ENCODE data around the gene RPRM. TPM values are rescaled to one million over a fixed set of nuclear protein-coding genes. Genes with fewer than 3 reads are reported as not detected.
"Not testable (repeated sequence)": the region's sequence is repeated elsewhere in the genome, so short reads cannot be mapped to it uniquely, and the experiment has no call there.

Gene RPRM
- total RNA-seq, 1 experiment from 2014 or later: not detected

DNA sequence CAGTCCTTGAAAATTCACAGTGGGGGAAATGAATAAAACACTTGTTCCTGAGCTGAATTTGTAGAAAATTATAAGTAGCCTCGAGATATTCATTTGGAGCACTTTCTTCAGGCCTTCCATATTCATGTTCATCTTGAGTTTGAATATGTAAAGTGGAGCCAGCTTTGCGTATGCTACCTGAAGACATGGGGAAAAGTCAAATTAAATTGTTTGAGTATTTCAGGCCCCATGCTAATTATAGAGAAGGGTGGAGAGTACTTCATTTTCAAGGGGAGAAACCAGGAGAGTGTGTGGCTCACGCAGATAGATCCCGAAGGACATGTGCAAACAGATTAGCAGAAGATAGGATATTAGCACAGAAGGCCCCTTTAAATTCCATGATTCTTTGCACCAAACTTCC, 7.7 kb downstream of the RPRM start:
- no peak for DNase-seq (ENCODE audit: low read depth, low spot score)
- in situ Hi-C loops (cut with HindIII; ENCODE audit: low pct_unique_long_range_greater_than_20kb, low sequenced_read_pairs): no loop called here

DNA sequence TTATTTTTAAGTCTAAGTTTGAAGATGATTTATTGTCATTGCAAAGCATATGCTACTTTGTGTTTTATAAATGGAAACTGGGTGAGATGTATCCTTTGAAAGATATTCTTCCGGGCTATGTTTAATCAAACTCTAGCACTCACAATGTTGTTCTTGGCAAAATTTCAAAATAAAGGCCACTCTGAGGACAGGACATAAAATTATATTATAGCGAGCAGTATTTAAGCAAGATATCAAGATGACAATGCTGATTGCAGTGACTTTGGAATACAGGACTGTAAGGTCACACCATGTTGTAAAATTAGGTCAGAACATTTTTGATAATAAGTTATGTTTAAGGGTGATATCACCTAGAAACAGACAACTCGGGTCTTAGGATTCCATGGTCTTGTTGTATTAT, 14.2 kb downstream of the RPRM start:
- in situ Hi-C loops (cut with HindIII; ENCODE audit: low pct_unique_long_range_greater_than_20kb, low sequenced_read_pairs): no loop called here
- DNase-seq (ENCODE audit: low read depth, low spot score): no peak

GRCh38 chr2:153462338-153462859, 16.2 kb downstream of the RPRM start:
- in situ Hi-C loops (cut with HindIII; ENCODE audit: low pct_unique_long_range_greater_than_20kb, low sequenced_read_pairs): no loop called here
- DNase-seq (ENCODE audit: low read depth, low spot score): no peak

DNA sequence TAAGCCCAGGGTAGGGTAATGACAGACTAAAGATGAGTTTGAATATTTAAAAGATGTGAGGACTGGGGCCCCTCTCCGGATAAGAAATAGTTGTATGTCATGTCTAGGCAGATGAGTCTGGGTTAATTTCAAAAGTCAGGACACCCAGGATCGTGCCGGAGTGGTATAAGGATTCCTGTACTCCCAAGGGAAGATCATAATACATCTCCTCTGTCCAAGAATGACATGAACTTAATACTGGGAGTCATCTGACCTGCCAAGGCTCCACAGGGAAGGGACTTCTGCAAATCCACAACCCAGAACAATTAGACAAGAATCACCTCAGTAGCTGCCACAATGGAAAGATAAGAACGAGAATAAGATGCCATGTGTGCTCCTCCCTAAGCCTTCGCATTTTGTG, 17.1 kb downstream of the RPRM start:
- in situ Hi-C loops (cut with HindIII; ENCODE audit: low pct_unique_long_range_greater_than_20kb, low sequenced_read_pairs): no loop called here

DNA sequence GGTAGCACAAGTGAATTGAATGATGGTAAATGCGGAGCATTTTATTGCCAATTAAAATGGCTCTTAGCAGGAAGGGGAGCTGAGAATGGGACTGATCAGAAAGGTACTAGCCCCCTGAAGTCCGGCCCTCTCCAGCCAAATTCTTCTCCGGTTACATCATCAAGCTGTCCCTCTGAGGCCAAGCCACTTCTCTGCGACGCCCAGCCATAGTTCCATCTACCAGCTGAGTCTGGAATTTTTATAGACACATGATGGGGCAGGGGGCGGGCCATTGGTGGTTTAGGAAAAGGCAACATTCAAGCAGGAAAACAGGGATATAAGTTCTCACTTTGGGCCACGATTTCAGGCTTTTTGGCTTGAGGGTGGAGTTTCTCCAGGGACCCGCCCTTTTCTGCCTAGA, 22.7 kb downstream of the RPRM start:
- no peak for DNase-seq (ENCODE audit: low read depth, low spot score)
- in situ Hi-C loops (cut with HindIII; ENCODE audit: low pct_unique_long_range_greater_than_20kb, low sequenced_read_pairs): no loop called here

More for the DNA sequence above, 17.1 kb downstream of the RPRM start:
- no peak for DNase-seq (ENCODE audit: low read depth, low spot score)

DNA sequence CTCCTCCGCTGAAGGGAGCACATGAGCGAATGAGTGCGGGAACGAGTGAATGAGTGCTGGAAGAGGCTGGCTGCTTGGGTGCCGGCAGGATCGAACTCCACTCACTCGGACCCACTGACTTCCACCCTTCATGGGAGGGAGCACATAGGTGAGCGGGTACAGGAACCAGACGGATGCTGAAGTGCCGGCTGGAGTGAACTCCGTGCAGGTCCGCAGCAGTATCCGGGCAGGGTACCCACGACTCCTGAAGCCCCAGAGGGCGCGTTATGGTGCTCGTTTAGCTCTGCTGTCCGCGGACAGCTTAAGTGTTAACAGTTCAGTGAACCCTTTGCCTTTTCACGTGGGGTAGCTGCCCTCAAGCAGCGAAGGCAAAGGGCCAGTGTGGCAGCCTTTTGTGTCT, 23.2 kb downstream of the RPRM start:
- no peak for DNase-seq (ENCODE audit: low read depth, low spot score)

DNA sequence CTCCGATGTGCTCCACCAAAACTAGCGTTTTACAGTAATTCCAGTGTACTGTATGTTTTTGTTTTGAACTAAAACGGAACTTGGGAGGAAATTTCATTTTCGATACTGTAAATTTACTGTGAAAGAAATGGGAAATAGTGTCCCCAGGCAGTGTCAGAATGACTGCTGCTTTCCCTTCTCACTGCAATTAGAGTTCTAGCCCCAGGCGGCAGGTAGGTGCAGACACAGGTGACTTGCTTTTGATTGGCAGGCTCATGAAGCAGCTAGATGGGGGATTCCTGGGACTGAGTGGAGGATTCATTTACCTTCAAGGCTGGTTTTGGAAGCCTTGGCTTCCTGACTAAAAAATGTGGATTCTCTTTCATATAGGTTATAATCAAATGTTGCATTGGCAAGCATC, 27.0 kb downstream of the RPRM start:
- in situ Hi-C loops (cut with HindIII; ENCODE audit: low pct_unique_long_range_greater_than_20kb, low sequenced_read_pairs): no loop called here
- no peak for DNase-seq (ENCODE audit: low read depth, low spot score)

More for the DNA sequence above, 23.2 kb downstream of the RPRM start:
- in situ Hi-C loops (cut with HindIII; ENCODE audit: low pct_unique_long_range_greater_than_20kb, low sequenced_read_pairs): no loop called here

DNA sequence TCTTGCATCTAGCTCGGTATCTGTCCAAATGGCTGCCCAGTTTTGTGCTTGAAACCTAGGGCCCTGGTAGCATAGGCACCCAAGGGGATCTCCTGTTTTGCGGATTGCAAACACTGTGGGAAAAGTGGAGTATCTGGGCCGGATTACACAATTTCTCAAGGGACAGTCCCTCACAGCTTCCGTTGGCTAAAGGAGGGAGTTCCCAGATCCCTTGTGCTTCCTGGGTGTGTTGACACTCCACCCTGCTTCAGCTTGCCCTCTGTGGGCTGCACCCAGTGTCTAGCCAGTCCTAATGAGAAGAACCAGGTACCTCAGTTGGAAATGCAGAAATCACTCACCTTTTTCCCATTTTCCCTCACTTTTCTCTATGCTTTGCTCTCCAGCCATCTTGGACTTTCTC, 35.5 kb downstream of the RPRM start:
- in situ Hi-C loops (cut with HindIII; ENCODE audit: low pct_unique_long_range_greater_than_20kb, low sequenced_read_pairs): no loop called here
- no peak for DNase-seq (ENCODE audit: low read depth, low spot score)

DNA sequence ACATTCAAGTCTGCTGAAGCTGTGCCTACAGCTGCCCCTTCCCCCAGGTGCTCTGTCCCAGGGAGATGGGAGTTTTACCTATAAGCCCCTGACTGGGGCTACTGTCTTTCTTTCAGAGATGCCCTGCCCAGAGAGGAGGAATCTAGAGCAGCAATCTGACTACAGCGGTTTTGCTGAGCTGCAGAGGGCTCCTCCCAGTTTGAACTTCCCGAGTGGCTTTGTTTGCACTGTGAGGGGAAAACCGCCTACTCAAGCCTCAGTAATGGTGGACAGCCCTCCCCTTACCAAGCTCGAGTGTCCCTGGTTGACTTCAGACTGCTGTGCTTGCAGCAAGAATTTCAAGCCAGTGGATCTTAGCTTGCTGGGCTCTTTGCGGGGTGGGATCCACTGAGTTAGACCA, 35.9 kb downstream of the RPRM start:
- in situ Hi-C loops (cut with HindIII; ENCODE audit: low pct_unique_long_range_greater_than_20kb, low sequenced_read_pairs): not testable (repeated sequence)

GRCh38 chr2:153440090-153440489, 38.5 kb downstream of the RPRM start:
- DNase-seq (ENCODE audit: low read depth, low spot score); in situ Hi-C loops (cut with HindIII; ENCODE audit: low pct_unique_long_range_greater_than_20kb, low sequenced_read_pairs): not testable (repeated sequence)

More for the DNA sequence above, 35.9 kb downstream of the RPRM start:
- DNase-seq (ENCODE audit: low read depth, low spot score): not testable (repeated sequence)

DNA sequence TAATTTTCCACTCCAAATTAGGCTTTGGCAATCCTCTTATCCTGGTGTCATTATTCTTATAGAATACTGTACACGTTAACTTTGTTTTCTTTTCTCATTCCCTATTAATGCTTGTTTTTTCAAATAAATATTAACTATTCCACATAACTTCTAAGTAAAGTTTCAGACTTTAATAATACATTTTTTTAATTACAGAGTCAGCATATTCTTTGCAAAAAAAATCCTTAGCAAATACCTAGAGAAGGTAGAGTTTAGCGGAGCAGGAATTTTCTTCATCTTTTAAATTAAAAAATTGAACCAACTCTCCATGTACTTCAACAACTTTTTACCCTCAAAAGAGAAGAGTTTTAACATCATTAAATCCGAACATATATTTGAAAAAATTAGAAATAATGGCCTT, 45.2 kb downstream of the RPRM start:
- no peak for DNase-seq (ENCODE audit: low read depth, low spot score)
- in situ Hi-C loops (cut with HindIII; ENCODE audit: low pct_unique_long_range_greater_than_20kb, low sequenced_read_pairs): no loop called here

DNA sequence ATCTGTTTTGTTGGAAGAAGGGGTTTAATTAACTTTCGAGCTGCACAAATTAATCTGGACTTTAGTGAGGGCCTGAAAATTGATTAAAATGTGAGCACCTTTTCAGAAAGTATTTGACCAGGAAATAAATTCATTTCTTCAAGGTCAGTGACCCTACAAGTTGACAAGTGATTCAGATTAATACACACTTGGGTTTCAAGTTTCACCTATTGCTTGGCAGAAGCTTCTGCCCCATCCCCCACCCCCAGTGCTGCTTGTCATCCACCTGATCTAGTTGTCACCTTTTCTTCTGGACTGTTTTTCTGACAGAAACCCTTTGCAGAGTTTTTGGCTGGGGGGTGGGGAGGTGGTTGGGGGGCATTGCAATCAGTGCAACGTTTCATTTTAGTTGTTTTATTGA, 46.2 kb downstream of the RPRM start:
- in situ Hi-C loops (cut with HindIII; ENCODE audit: low pct_unique_long_range_greater_than_20kb, low sequenced_read_pairs): no loop called here

GRCh38 chr2:153431114-153431513, 47.4 kb downstream of the RPRM start:
- no peak for DNase-seq (ENCODE audit: low read depth, low spot score)
- in situ Hi-C loops (cut with HindIII; ENCODE audit: low pct_unique_long_range_greater_than_20kb, low sequenced_read_pairs): no loop called here

More for the DNA sequence above, 46.2 kb downstream of the RPRM start:
- no peak for DNase-seq (ENCODE audit: low read depth, low spot score)

Small RNA genes lying within 50 kb of the gene (small RNA-seq; reads per million reads assigned to genes)
- 0 reads per million in 2 experiments for gene RF00275

All from SK-MEL-5 (cell line).